SJCRH30 (cell line): Measurements from ENCODE around the gene FCER2. TPM values are rescaled to one million over a fixed set of nuclear protein-coding genes. Genes with fewer than 3 reads are reported as not detected.
A peak's percentile ranks its signal among the peaks of the same experiment; 100 is the strongest.

Source experiments
- DNase-seq, 2 experiments: peaks; one replicate each; pipeline ENCODE4 v3.0.0-alpha.2; 2015 to 2020
- H3K27ac ChIP-seq: fragments of 250-450 bp; sonication (Bioruptor Pico); 2 replicates; pipeline ENCODE4 v1.5.1; 2020; ENCODE audit warnings: mild to moderate bottlenecking, moderate library complexity
- H3K27me3 ChIP-seq: fragments of 250-450 bp; sonication (Bioruptor Pico); 2 replicates; pipeline ENCODE4 v1.5.1; 2020; ENCODE audit warnings: mild to moderate bottlenecking, moderate library complexity
- H3K36me3 ChIP-seq: fragments of 250-450 bp; sonication (Bioruptor Pico); 2 replicates; pipeline ENCODE4 v1.5.1; 2020; ENCODE audit warnings: mild to moderate bottlenecking, moderate library complexity
- H3K4me1 ChIP-seq: fragments of 250-450 bp; sonication (Bioruptor Pico); 2 replicates; pipeline ENCODE4 v1.5.1; 2020; ENCODE audit warnings: mild to moderate bottlenecking, moderate library complexity
- H3K4me3 ChIP-seq: fragments of 250-450 bp; sonication (Bioruptor Pico); 2 replicates; pipeline ENCODE4 v1.5.1; 2020; ENCODE audit warnings: mild to moderate bottlenecking, moderate library complexity
- H3K9me3 ChIP-seq: fragments of 250-450 bp; sonication (Bioruptor Pico); replicated peaks from 2 replicates; pipeline ENCODE4 v1.5.1; 2020; ENCODE audit warnings: mild to moderate bottlenecking, moderate library complexity
- total RNA-seq: library from RNA; depleted of rRNA; stranded (reverse); fragments of >200 nt; shearing (Covaris generic); gene quantifications from 2 replicates; pipeline ENCODE4 v1.2.3, GENCODE V29; 2014

Gene FCER2
- total RNA-seq, 1 experiment from 2014 or later, result not detected

DNA sequence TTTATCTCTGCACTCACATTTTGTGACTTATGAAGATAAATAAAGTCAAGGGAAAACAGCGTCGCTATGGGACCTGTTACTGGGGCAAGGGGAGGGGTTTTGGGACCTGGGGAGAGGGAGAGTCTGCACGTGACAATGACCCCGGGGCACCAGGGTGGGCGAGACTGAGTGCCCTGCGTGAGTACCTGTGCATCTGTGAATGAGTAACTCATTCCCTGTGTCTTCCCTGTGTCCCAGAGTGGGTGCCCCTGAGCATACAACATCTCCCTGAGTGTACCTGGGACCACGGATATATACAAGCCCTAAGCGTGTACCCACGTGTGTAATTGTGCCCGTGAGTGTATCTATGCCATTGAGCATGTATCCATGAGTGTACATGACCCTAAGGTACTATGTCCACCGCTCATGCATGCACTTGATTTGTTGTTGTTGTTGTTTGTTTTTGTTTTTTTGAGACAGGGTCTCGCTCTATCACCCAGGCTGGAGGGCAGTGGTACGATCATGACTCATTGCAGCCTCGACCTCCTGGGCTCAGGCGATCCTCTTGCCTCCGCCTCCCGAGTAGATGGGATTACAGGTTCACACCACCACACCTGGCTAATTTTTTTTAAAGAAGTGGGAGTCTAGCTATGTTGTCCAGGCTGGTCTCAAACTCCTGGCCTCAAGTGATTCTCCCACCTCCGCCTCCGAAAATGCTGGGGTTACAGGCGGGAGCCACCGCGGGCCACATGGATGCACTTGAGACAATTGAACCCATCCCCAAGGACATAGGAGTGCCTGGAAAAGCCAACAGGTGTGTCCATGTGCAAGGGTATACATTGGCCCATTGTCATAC lies 21.9 kb downstream of the FCER2 start:
- Histone ChIP-seq H3K4me1 (no peaks in the 10 kb centered on the region), H3K27ac (no peak overlapping the region), H3K36me3 (no peaks in the 10 kb centered on the region; the same call in 1 of the 2 replicates)

GRCh38 chr19:7678971-7679751 lies 22.8 kb downstream of the FCER2 start:
- Histone ChIP-seq H3K4me1 (no peaks in the 10 kb centered on the region), H3K27ac (no peak overlapping the region), H3K9me3 (no peaks in the 10 kb centered on the region), H3K27me3 (peaks cover 2% of the 10 kb centered on the region; the same call in 1 of the 2 replicates), H3K4me3 (no peak overlapping the region), H3K36me3 (no peaks in the 10 kb centered on the region; the same call in 1 of the 2 replicates)
- DNase-seq, result no peak

More for the DNA sequence above, 21.9 kb downstream of the FCER2 start:
- Histone ChIP-seq H3K27me3 (peaks cover 2% of the 10 kb centered on the region; the same call in 1 of the 2 replicates), H3K9me3 (no peaks in the 10 kb centered on the region), H3K4me3 (peak overlapping the region; percentile 93)
- no peak for DNase-seq

GRCh38 chr19:7677669-7678311 lies 24.1 kb downstream of the FCER2 start:
- H3K4me1 ChIP-seq, result no peaks in the 10 kb centered on the region
- H3K36me3 ChIP-seq, result no peaks in the 10 kb centered on the region; the same call in 1 of the 2 replicates
- peaks cover 2% of the 10 kb centered on the region; the same call in 1 of the 2 replicates for H3K27me3 ChIP-seq
- H3K4me3 ChIP-seq, result no peak overlapping the region
- no peak overlapping the region for H3K27ac ChIP-seq
- no peaks in the 10 kb centered on the region for H3K9me3 ChIP-seq
- DNase-seq, result no peak

DNA sequence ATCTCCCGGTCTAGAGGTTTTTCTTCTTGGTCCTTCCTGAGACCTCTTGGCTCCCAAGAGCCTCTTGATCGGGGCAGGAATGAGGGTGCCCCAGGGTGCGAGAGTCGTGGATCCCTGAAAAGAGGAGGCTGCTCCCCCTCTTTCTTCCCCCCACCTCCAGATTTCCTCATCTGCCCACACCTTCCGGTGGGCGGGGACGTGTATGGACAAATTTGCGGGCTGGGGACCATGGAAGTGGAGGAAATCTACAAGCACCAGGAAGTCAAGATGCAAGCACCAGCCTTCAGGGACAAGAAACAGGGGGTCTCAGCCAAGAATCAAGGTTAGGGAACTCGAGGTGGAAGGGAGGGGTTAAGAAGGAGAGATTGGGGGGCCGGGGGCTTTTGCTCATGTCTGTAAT lies 25.1 kb downstream of the FCER2 start, which contains the start of gene MCEMP1:
TSS of gene MCEMP1 (plus strand) at position 237 of the 400 bp plus-strand sequence. CDS start at position 268, 31 bp downstream.
- Histone ChIP-seq H3K9me3 (no peaks in the 10 kb centered on the region), H3K36me3 (no peaks in the 10 kb centered on the region), H3K27ac (no peak within 1 kb of the TSS), H3K4me1 (no peaks in the 10 kb centered on the region), H3K4me3 (no peak within 1 kb of the TSS), H3K27me3 (peaks cover 2% of the 10 kb centered on the region; the same call in 1 of the 2 replicates)
- DNase-seq, result no peak

DNA sequence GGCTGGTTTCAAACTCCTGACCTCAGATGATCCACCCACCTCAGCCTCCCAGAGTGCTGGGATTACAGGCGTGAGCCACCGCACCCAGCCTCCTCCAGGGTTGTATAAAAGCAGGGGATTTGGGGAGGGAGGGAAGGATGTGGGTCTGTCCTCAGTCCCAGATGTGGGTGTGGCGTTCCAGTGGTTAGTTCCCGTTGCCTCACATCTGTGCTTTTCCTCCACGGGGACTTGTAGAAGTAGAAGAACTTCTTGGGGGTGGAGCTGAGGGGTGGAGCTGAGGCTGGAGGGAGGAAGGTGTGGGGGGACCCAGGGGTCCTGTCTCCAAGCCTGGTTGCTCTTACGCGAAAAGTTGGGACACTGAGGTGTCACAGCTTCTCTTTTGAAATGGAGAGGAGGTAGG lies 25.6 kb downstream of the FCER2 start:
- Histone ChIP-seq H3K4me1 (no peaks in the 10 kb centered on the region), H3K36me3 (no peaks in the 10 kb centered on the region), H3K9me3 (no peaks in the 10 kb centered on the region), H3K27ac (no peak overlapping the region), H3K4me3 (no peak overlapping the region), H3K27me3 (peaks cover 2% of the 10 kb centered on the region; the same call in 1 of the 2 replicates)
- DNase-seq, result no peak

DNA sequence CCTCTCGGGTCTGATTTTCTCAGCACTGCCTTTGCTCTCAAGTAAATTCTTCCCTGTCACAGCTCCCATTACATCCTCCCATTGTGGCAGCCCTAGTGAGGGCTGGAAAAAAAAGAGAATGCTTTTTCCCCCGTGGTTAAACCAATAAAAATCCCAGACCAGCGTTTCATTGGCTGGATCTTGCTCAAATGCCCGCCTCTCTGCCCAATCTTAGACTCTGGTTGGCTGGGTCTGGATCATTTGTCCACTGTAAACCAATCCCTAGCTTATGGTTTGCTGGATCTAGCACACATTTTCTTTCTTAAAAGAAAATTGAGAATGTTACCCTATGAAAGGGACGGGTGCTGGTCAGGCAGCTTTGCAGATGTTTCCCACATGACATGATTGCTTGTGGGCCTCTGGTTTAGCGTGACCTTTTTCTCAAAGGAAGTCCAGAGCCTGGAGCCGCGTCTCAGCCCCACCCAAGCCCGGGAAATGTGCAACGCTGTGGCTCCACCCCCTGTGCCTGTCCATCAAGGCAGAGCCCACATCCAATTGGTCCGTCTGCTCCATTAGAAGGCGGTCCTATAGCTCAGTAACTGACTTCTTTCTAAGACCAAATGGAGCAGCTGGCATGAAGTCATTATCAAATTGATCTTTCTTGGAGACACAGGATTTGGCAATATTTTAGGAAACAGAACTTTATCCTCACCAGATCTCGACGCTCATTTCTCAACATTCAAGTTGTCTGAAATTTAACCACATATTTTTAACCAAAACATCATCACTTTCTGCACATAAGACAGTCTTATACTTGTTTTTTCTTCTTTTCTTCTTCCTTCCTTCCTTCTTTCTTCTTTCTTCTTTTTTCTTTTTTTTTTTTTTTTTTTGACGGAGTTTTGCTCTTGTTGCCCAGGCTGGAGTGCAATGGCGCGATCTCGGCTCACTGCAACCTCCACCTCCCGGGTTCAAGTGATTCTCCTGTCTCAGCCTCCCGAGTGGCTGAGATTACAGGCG lies 27.6 kb downstream of the FCER2 start:
- H3K4me3 ChIP-seq, result 0 out of 2 replicates have a peak overlapping the region, but pooled peaks have one; percentile 22
- no peaks in the 10 kb centered on the region for H3K4me1 ChIP-seq
- peaks cover 2% of the 10 kb centered on the region; the same call in 1 of the 2 replicates for H3K27me3 ChIP-seq
- peak; percentile 72 to 87 for DNase-seq
- no peak overlapping the region for H3K27ac ChIP-seq
- H3K36me3 ChIP-seq, result no peaks in the 10 kb centered on the region
- no peaks in the 10 kb centered on the region for H3K9me3 ChIP-seq

DNA sequence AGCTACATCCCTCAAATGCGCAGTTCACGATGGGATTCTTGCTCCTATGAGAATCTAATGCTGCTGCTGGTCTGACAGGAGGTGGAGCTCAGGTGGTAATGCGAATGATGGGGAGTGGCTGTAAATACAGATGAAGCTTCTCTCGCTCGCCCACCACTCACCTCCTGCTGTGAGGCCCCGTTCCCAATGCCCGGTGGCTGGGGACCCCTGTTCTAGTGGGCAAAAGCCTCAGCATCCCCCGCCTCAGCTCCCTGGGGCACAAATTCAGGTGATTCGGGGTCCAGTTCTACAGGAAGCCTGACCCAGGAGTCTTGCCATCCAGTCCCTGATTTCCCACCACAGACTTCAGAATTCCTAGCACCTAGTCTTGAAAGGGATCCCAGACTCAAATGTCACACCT lies 29.4 kb downstream of the FCER2 start:
- Histone ChIP-seq H3K4me1 (no peaks in the 10 kb centered on the region), H3K36me3 (no peaks in the 10 kb centered on the region), H3K27ac (no peak overlapping the region), H3K9me3 (no peaks in the 10 kb centered on the region), H3K27me3 (no peaks in the 10 kb centered on the region; the same call in 1 of the 2 replicates), H3K4me3 (no peak overlapping the region)
- DNase-seq, result no peak

- Histone ChIP-seq H3K4me1 (no peaks in the 10 kb centered on the region), H3K27me3 (no peaks in the 10 kb centered on the region), H3K9me3 (no peaks in the 10 kb centered on the region), H3K4me3 (no peak overlapping the region), H3K27ac (no peak overlapping the region), H3K36me3 (no peaks in the 10 kb centered on the region)
- no peak for DNase-seq
Observed at GRCh38 chr19:7670790-7671189, 31.1 kb downstream of the FCER2 start.

- H3K27ac ChIP-seq, result no peak overlapping the region
- H3K27me3 ChIP-seq, result no peaks in the 10 kb centered on the region
- no peaks in the 10 kb centered on the region for H3K9me3 ChIP-seq
- no peaks in the 10 kb centered on the region for H3K4me1 ChIP-seq
- DNase-seq, result no peak
- no peaks in the 10 kb centered on the region for H3K36me3 ChIP-seq
- H3K4me3 ChIP-seq, result no peak overlapping the region
Observed at GRCh38 chr19:7670150-7670783, 31.7 kb downstream of the FCER2 start.

DNA sequence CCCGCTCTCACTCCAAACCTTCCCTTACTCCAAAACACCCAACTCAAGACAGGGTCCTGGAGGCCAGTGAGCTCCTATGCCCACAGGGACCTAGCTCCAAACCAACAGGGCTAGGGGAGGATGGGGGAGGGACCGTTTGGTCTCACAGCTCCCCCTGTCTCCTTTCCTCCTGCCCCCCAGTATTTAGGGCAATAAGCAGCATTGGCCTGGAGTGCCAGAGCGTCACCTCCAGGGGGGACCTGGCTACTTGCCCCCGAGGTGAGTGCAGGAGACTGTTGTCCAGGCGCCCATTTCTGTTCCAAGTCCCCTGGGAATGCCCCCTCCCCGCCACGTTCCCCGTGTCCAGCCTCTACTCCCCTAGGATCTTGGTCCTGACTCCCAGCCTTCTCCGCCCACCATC lies 32.3 kb downstream of the FCER2 start:
- H3K4me3 ChIP-seq, result no peak overlapping the region
- H3K36me3 ChIP-seq, result no peaks in the 10 kb centered on the region
- H3K27me3 ChIP-seq, result no peaks in the 10 kb centered on the region
- no peak for DNase-seq
- no peak overlapping the region for H3K27ac ChIP-seq
- no peaks in the 10 kb centered on the region for H3K4me1 ChIP-seq
- no peaks in the 10 kb centered on the region for H3K9me3 ChIP-seq

GRCh38 chr19:7668842-7669241 lies 33.1 kb downstream of the FCER2 start, which contains the start of gene RETN:
RETN (plus strand) TSS chr19:7669049; CDS start chr19:7669327, 278 bp downstream.
- Histone ChIP-seq H3K4me1 (no peaks in the 10 kb centered on the region), H3K27me3 (no peaks in the 10 kb centered on the region), H3K36me3 (no peaks in the 10 kb centered on the region), H3K4me3 (no peak within 1 kb of the TSS), H3K9me3 (no peaks in the 10 kb centered on the region), H3K27ac (no peak within 1 kb of the TSS)
- DNase-seq, result no peak

DNA sequence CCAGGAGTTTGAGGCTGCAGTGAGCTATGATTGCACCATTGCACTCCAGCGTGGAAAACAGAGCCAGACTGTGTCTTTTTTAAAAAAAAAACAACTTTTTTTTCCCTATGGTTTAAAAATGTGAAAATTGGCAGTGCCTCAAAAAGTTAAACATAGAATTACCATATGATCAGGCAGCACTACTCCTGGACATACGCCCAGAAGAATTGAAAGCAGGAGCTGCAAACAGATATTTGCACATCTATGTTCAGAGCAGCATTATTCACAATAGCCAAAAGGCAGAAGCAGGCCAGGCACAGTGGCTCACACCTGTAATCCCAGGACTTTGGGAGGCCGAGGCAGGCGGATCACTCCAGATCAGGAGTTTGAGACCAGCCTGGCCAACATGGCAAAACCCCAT lies 36.9 kb downstream of the FCER2 start:
- Histone ChIP-seq H3K4me3 (no peak overlapping the region), H3K9me3 (no peaks in the 10 kb centered on the region), H3K4me1 (no peaks in the 10 kb centered on the region), H3K36me3 (no peaks in the 10 kb centered on the region), H3K27me3 (no peaks in the 10 kb centered on the region), H3K27ac (no peak overlapping the region)
- no peak for DNase-seq

GRCh38 chr19:7663706-7664105 lies 38.2 kb downstream of the FCER2 start:
- DNase-seq, result peak; percentile 52 to 56
- no peaks in the 10 kb centered on the region for H3K4me1 ChIP-seq
- H3K36me3 ChIP-seq, result no peaks in the 10 kb centered on the region
- H3K9me3 ChIP-seq, result no peaks in the 10 kb centered on the region
- H3K27ac ChIP-seq, result no peak overlapping the region
- H3K4me3 ChIP-seq, result no peak overlapping the region
- H3K27me3 ChIP-seq, result no peaks in the 10 kb centered on the region; the same call in 1 of the 2 replicates
